WI38 (cell line): ENCODE measurements around the gene IPO9.

ENCODE experiments used
- H3K4me3 ChIP-seq: 2 replicates; pipeline ENCODE4 v1.5.1; 2011; ENCODE audit warnings: low read depth, mild to moderate bottlenecking, control low read depth, low read length
- TF ChIP-seq, protein P1 (sequence below): IDR thresholded peaks from 2 replicates; pipeline ENCODE4 v1.5.1; 2012; ENCODE audit warnings: low read depth, mild to moderate bottlenecking, control low read depth, low read length

IPO9 gene

GRCh38 chr1:201902198-201902597 is 73.2 kb downstream of the IPO9 start:
- no peak overlapping the region for H3K4me3 ChIP-seq
- TF ChIP-seq, protein P1, sequence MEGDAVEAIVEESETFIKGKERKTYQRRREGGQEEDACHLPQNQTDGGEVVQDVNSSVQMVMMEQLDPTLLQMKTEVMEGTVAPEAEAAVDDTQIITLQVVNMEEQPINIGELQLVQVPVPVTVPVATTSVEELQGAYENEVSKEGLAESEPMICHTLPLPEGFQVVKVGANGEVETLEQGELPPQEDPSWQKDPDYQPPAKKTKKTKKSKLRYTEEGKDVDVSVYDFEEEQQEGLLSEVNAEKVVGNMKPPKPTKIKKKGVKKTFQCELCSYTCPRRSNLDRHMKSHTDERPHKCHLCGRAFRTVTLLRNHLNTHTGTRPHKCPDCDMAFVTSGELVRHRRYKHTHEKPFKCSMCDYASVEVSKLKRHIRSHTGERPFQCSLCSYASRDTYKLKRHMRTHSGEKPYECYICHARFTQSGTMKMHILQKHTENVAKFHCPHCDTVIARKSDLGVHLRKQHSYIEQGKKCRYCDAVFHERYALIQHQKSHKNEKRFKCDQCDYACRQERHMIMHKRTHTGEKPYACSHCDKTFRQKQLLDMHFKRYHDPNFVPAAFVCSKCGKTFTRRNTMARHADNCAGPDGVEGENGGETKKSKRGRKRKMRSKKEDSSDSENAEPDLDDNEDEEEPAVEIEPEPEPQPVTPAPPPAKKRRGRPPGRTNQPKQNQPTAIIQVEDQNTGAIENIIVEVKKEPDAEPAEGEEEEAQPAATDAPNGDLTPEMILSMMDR = no peak

GRCh38 chr1:201903135-201903534 is 74.2 kb downstream of the IPO9 start:
- H3K4me3 ChIP-seq = no peak overlapping the region
- TF ChIP-seq, protein P1 = no peak

- H3K4me3 ChIP-seq = 0 out of 2 replicates have a peak overlapping the region, but pooled peaks have one; percentile 5
- TF ChIP-seq, protein P1 = no peak
Measured at GRCh38 chr1:201904579-201904978, 75.6 kb downstream of the IPO9 start.

DNA sequence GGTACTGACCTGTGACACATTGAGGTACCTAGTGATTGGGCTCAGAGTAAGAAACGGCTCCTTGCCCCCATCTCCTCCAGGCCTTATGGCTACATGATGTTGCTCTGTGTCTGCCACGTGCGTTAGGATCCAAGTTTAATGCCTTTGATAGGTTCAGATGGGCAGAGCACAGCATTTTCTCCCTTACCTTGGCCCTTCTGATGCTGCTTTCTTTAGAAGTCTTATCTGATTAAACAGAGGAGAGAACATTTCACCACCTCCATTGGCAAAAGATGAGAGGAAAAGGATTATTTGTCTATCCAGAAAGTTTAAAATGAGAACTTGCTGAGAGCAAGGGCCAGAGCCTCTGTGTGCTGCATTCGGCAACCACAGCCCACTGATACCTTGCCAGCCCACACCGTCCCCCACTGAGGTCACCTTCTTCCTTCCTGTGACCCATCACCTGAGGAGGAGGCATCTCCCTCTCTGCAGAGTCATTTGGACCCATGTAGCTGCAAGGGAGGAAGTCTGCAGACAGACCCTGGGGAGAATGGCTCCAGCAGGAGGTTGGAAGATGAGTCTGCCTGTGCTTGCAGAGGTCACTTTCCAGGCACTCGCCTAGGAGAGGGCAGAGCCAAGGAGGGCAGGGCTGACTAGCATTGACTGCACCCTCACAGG is 76.4 kb downstream of the IPO9 start:
- H3K4me3 ChIP-seq = no peak overlapping the region
- TF ChIP-seq, protein P1 = no peak

DNA sequence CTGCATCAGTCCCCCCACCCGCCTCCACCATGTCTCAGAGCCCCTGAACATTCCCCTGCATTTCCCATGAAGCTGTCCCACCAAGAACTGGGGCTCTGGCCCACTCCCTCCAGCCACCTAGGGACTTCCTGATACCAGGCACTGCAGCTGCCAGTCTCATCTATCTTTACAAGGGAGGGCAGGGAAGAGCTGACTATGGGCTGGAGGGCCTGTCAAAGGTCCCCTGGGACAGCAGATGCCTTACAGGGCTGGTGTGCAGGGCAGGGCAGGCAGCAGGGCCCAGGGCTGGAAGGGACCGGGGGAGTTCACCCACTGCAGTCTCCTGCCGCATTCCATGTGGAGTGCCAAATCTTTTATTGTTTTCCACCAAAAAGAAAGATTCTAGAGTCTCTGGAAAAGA is 77.4 kb downstream of the IPO9 start:
- H3K4me3 ChIP-seq = no peak overlapping the region

GRCh38 chr1:201907621-201908020 is 78.7 kb downstream of the IPO9 start:
- no peak overlapping the region for H3K4me3 ChIP-seq
- TF ChIP-seq, protein P1 = no peak

More for the DNA sequence above, 77.4 kb downstream of the IPO9 start:
- TF ChIP-seq, protein P1 = no peak

- TF ChIP-seq, protein P1 = no peak
Measured at GRCh38 chr1:201911826-201912571, 83.0 kb downstream of the IPO9 start.

More at GRCh38 chr1:201911826-201912571, 83.0 kb downstream of the IPO9 start:
- H3K4me3 ChIP-seq = no peak overlapping the region
